H9 (cell line): ENCODE results near the gene VAV2. TPM values are rescaled to one million over a fixed set of nuclear protein-coding genes. Genes with fewer than 3 reads are reported as not detected.

Experiments
- DNase-seq: peaks from one replicate; pipeline ENCODE4 v3.0.0-alpha.2; 2017
- H2AFZ ChIP-seq: one replicate; pipeline ENCODE4 v1.6.1; 2013; ENCODE audit warnings: mild to moderate bottlenecking, low read length, control low read depth, moderate library complexity
- H2AK5ac ChIP-seq: 2 replicates; pipeline ENCODE4 v1.6.1; 2013; ENCODE audit warnings: low read length, control low read depth, mixed read lengths; ENCODE audit not compliant: insufficient read length
- H2BK120ac ChIP-seq: one replicate; pipeline ENCODE4 v1.6.1; 2013; ENCODE audit warnings: low read depth, mild to moderate bottlenecking, low read length, control low read depth, inconsistent platforms; ENCODE audit not compliant: poor library complexity, severe bottlenecking
- H2BK12ac ChIP-seq: 2 replicates; pipeline ENCODE4 v1.6.1; 2013; ENCODE audit warnings: low read length, control low read depth, mixed read lengths, low read depth; ENCODE audit not compliant: insufficient read length
- H2BK15ac ChIP-seq: 2 replicates; pipeline ENCODE4 v1.6.1; 2013; ENCODE audit warnings: low read depth, low read length, control low read depth
- H2BK20ac ChIP-seq: one replicate; pipeline ENCODE4 v1.6.1; 2013; ENCODE audit warnings: low read depth, mild to moderate bottlenecking, low read length, control low read depth, inconsistent platforms; ENCODE audit not compliant: poor library complexity, severe bottlenecking
- H2BK5ac ChIP-seq: 2 replicates; pipeline ENCODE4 v1.6.1; 2013; ENCODE audit warnings: low read length, control low read depth, mixed read lengths; ENCODE audit not compliant: insufficient read length
- H3K14ac ChIP-seq: 2 replicates; pipeline ENCODE4 v1.6.1; 2013; ENCODE audit warnings: low read length, control low read depth; ENCODE audit not compliant: insufficient read depth
- H3K18ac ChIP-seq: 2 replicates; pipeline ENCODE4 v1.6.1; 2013; ENCODE audit warnings: low read depth, mild to moderate bottlenecking, mixed read lengths, low read length, control low read depth; ENCODE audit not compliant: insufficient read length
- H3K23ac ChIP-seq: 2 replicates; pipeline ENCODE4 v1.6.1; 2013; ENCODE audit warnings: low read length, control low read depth, mixed read lengths, low read depth; ENCODE audit not compliant: insufficient read length
- H3K23me2 ChIP-seq: 2 replicates; pipeline ENCODE4 v1.6.1; 2013; ENCODE audit warnings: low read depth, mild to moderate bottlenecking, mixed read lengths, low read length, control low read depth; ENCODE audit not compliant: insufficient read length, poor library complexity, severe bottlenecking
- H3K27ac ChIP-seq: 2 replicates; pipeline ENCODE4 v1.5.1; 2013; ENCODE audit warnings: low read length, control low read depth, mixed read lengths, low read depth; ENCODE audit not compliant: insufficient read length
- H3K27me3 ChIP-seq: 2 replicates; pipeline ENCODE4 v1.6.1; 2013; ENCODE audit warnings: low read length, control low read depth, inconsistent platforms; ENCODE audit not compliant: insufficient read depth
- H3K4ac ChIP-seq: 2 replicates; pipeline ENCODE4 v1.6.1; 2013; ENCODE audit warnings: low read depth, mild to moderate bottlenecking, control low read depth, inconsistent platforms, low read length, moderate library complexity
- H3K4me1 ChIP-seq: 2 replicates; pipeline ENCODE4 v1.6.1; 2013; ENCODE audit warnings: low read length, control low read depth, inconsistent platforms; ENCODE audit not compliant: insufficient read depth
- H3K4me2 ChIP-seq: 2 replicates; pipeline ENCODE4 v1.6.1; 2013; ENCODE audit warnings: low read length, control low read depth, mixed read lengths; ENCODE audit not compliant: insufficient read length, insufficient read depth
- H3K56ac ChIP-seq: 2 replicates; pipeline ENCODE4 v1.6.1; 2013; ENCODE audit warnings: low read depth, mild to moderate bottlenecking, mixed read lengths, low read length, control low read depth; ENCODE audit not compliant: insufficient read length
- H3K79me1 ChIP-seq: 2 replicates; pipeline ENCODE4 v1.6.1; 2013; ENCODE audit warnings: low read depth, mild to moderate bottlenecking, moderate library complexity, low read length, control low read depth, inconsistent platforms; ENCODE audit not compliant: insufficient read depth, poor library complexity, severe bottlenecking
- H3K79me2 ChIP-seq: 2 replicates; pipeline ENCODE4 v1.6.1; 2013; ENCODE audit warnings: low read length, control low read depth, inconsistent platforms; ENCODE audit not compliant: insufficient read depth
- H3K9ac ChIP-seq: 2 replicates; pipeline ENCODE4 v1.6.1; 2013; ENCODE audit warnings: low read length, control low read depth, mixed read lengths; ENCODE audit not compliant: insufficient read length; ENCODE audit errors: extremely low read depth
- H3K9me3 ChIP-seq: one replicate; pipeline ENCODE4 v1.6.1; 2013; ENCODE audit warnings: low read depth, low read length, inconsistent platforms; ENCODE audit not compliant: control insufficient read depth
- H3T11ph ChIP-seq: one replicate; pipeline ENCODE4 v1.6.1; 2013; ENCODE audit warnings: mild to moderate bottlenecking, low read length, control low read depth, inconsistent platforms
- H4K20me1 ChIP-seq: one replicate; pipeline ENCODE4 v1.6.1; 2013; ENCODE audit not compliant: control insufficient read depth, insufficient read length, insufficient read depth
- H4K5ac ChIP-seq: 2 replicates; pipeline ENCODE4 v1.6.1; 2013; ENCODE audit warnings: low read depth, mild to moderate bottlenecking, mixed read lengths, low read length, control low read depth; ENCODE audit not compliant: insufficient read length
- H4K8ac ChIP-seq: replicated peaks from 2 replicates; pipeline ENCODE4 v1.6.1; 2013; ENCODE audit warnings: low read length, control low read depth, mixed read lengths, low read depth; ENCODE audit not compliant: insufficient read length
- H4K91ac ChIP-seq: 2 replicates; pipeline ENCODE4 v1.6.1; 2013; ENCODE audit warnings: low read depth, mild to moderate bottlenecking, moderate library complexity, mixed read lengths, low read length, control low read depth; ENCODE audit not compliant: insufficient read length
- H3K27ac Mint-ChIP-seq, 3 experiments: 2 replicates in 2 of 3; 3 replicates in 1 of 3; pipeline ENCODE4 v1.8.0; 2020 to 2021; ENCODE audit warnings: mixed read lengths in 3 of 3, mild to moderate bottlenecking in 1 of 3, moderate library complexity in 1 of 3
- H3K27me3 Mint-ChIP-seq: 2 replicates; pipeline ENCODE4 v1.8.0; 2021; ENCODE audit warnings: low read depth, mild to moderate bottlenecking, moderate library complexity, mixed read lengths
- H3K36me3 Mint-ChIP-seq, 3 experiments: 2 replicates in 2 of 3; 3 replicates in 1 of 3; pipeline ENCODE4 v1.8.0; 2020 to 2021; ENCODE audit warnings: low read depth in 3 of 3, mixed read lengths in 3 of 3; ENCODE audit not compliant: insufficient read depth in 1 of 3
- H3K4me1 Mint-ChIP-seq, 2 experiments: 2 replicates each; pipeline ENCODE4 v1.8.0; 2020; ENCODE audit warnings: mixed read lengths in 2 of 2
- H3K4me3 Mint-ChIP-seq, 2 experiments: 2 replicates in 1 of 2; 3 replicates in 1 of 2; pipeline ENCODE4 v1.8.0; 2020 to 2021; ENCODE audit warnings: mild to moderate bottlenecking in 2 of 2, mixed read lengths in 2 of 2, moderate library complexity in 1 of 2
- H3K9me3 Mint-ChIP-seq, 2 experiments: 2 replicates in 1 of 2; 3 replicates in 1 of 2; pipeline ENCODE4 v1.8.0; 2020; ENCODE audit warnings: mild to moderate bottlenecking in 2 of 2, mixed read lengths in 2 of 2, moderate library complexity in 1 of 2
- WGBS: extraction: QIAGEN DNeasy Blood & Tissue Kit; methylation state at CpG from one replicate; pipeline ENCODE4 v1.1.7; 2013; ENCODE audit warnings: missing lambda C conversion rate, low lambda C conversion rate, mixed read lengths; ENCODE audit not compliant: insufficient read length; ENCODE audit errors: extremely low coverage; 5-methylcytosine and 5-hydroxymethylcytosine counted together
- total RNA-seq: library from RNA; stranded (reverse); gene quantifications from 2 replicates; pipeline ENCODE4 v1.2.1, GENCODE V29; 2021
- TF ChIP-seq, protein P1 (sequence below): fragments of 200-600 bp; sonication (generic); conservative IDR thresholded peaks from 3 replicates; pipeline ENCODE4 v1.8.0; 2021; ENCODE audit warnings: antibody characterized with exemption, mild to moderate bottlenecking

VAV2 gene
- total RNA-seq, 1 experiment from 2014 or later: 58.7 TPM

DNA sequence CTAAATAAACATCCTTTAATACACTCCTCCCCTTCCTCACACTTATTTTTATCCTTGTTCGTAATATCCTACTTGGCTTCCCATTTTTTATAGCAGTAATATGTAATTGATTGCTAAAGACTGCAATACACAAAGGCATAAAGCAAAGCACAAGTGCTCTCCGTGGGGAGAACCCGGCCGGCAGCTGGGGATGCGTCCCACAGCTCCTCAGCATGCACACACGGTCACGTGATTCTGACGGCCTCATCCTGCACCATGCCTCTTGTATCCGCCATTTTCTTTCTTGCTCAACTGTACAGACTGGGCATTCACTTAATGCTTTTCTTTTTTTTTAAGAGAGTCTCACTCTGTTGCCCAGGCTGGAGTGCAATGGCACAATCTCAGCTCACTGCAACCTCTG lies 36.0 kb upstream of the VAV2 start:
- Histone ChIP-seq H3K4me1 (no peaks in the 10 kb centered on the region), H2AK5ac (no peak overlapping the region), H3K79me2 (no peaks in the 10 kb centered on the region), H4K20me1 (no peaks in the 10 kb centered on the region), H3K79me1 (no peaks in the 10 kb centered on the region), H2BK5ac (no peak overlapping the region), H4K8ac (no peak overlapping the region), H2BK15ac (no peak overlapping the region), H4K5ac (no peak overlapping the region), H2BK120ac (no peak overlapping the region), H3K9ac (no peak overlapping the region), H3K18ac (no peak overlapping the region), H3K4me2 (no peak overlapping the region), H2BK12ac (no peak overlapping the region), H2BK20ac (no peak overlapping the region), H3K9me3 (no peaks in the 10 kb centered on the region), H3K14ac (no peak overlapping the region), H4K91ac (no peak overlapping the region), H3K56ac (no peak overlapping the region), H3K23me2 (peaks cover 5% of the 10 kb centered on the region), H3K27ac (no peak overlapping the region), H3K27me3 (no peaks in the 10 kb centered on the region), H2AFZ (no peak overlapping the region), H3K4ac (no peak overlapping the region), H3T11ph (no peak overlapping the region), H3K23ac (no peak overlapping the region)
- H3K36me3 Mint-ChIP-seq: peaks cover under 1 to 22% (median 22%) of the 10 kb centered on the region in 3 experiments; a peak in 5 of 7 replicates
- no peaks in the 10 kb centered on the region for H3K9me3 Mint-ChIP-seq
- peak overlapping the region in 1 of 2 experiments; percentile 32; a peak in 2 of 5 replicates for H3K4me3 Mint-ChIP-seq
- peaks cover 11 to 17% of the 10 kb centered on the region in 2 experiments for H3K4me1 Mint-ChIP-seq
- WGBS: 100% methylated on average over 1 of the region's 9 CpGs
- H3K27me3 Mint-ChIP-seq: peaks cover 2% of the 10 kb centered on the region
- TF ChIP-seq, protein P1, sequence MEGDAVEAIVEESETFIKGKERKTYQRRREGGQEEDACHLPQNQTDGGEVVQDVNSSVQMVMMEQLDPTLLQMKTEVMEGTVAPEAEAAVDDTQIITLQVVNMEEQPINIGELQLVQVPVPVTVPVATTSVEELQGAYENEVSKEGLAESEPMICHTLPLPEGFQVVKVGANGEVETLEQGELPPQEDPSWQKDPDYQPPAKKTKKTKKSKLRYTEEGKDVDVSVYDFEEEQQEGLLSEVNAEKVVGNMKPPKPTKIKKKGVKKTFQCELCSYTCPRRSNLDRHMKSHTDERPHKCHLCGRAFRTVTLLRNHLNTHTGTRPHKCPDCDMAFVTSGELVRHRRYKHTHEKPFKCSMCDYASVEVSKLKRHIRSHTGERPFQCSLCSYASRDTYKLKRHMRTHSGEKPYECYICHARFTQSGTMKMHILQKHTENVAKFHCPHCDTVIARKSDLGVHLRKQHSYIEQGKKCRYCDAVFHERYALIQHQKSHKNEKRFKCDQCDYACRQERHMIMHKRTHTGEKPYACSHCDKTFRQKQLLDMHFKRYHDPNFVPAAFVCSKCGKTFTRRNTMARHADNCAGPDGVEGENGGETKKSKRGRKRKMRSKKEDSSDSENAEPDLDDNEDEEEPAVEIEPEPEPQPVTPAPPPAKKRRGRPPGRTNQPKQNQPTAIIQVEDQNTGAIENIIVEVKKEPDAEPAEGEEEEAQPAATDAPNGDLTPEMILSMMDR: no peak
- peak overlapping the region in 1 of 3 experiments; percentile 65; a peak in 1 of 7 replicates for H3K27ac Mint-ChIP-seq
- no peak for DNase-seq
